ENCODE measurements around the gene SUN2.

Gene SUN2

GRCh38 chr22:38698407-38699094 lies 57.2 kb downstream of the SUN2 start:
- Histone ChIP-seq H3K27ac (ENCODE audit: low read length) (no peak overlapping the region), H3K9ac (ENCODE audit: low read length) (no peak overlapping the region), H3K27me3 (ENCODE audit: low read depth, low read length) (no peaks in the 10 kb centered on the region), H3K4me3 (ENCODE audit: low read length) (0 out of 2 replicates have a peak overlapping the region, but pooled peaks have one; percentile 92), H3K4me1 (ENCODE audit: low read length) (peaks cover 18% of the 10 kb centered on the region), H4K20me1 (ENCODE audit: insufficient read depth, low read length) (no peaks in the 10 kb centered on the region), H3K9me3 (ENCODE audit: insufficient read depth, low read length) (no peaks in the 10 kb centered on the region), H3K36me3 (replicated peaks; ENCODE audit: low read depth, low read length) (peaks cover 22% of the 10 kb centered on the region), H2AFZ (ENCODE audit: low read depth, low read length) (no peak overlapping the region), H3K4me2 (ENCODE audit: low read length) (peak overlapping the region; percentile 96), H3K79me2 (ENCODE audit: low read length) (peaks cover 58% of the 10 kb centered on the region)
- no peak for TF ChIP-seq EZH2phosphoT487 (IDR thresholded peaks at IDR 0.05; ENCODE audit: low read depth)
- TF ChIP-seq, protein P1, sequence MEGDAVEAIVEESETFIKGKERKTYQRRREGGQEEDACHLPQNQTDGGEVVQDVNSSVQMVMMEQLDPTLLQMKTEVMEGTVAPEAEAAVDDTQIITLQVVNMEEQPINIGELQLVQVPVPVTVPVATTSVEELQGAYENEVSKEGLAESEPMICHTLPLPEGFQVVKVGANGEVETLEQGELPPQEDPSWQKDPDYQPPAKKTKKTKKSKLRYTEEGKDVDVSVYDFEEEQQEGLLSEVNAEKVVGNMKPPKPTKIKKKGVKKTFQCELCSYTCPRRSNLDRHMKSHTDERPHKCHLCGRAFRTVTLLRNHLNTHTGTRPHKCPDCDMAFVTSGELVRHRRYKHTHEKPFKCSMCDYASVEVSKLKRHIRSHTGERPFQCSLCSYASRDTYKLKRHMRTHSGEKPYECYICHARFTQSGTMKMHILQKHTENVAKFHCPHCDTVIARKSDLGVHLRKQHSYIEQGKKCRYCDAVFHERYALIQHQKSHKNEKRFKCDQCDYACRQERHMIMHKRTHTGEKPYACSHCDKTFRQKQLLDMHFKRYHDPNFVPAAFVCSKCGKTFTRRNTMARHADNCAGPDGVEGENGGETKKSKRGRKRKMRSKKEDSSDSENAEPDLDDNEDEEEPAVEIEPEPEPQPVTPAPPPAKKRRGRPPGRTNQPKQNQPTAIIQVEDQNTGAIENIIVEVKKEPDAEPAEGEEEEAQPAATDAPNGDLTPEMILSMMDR (IDR thresholded peaks at IDR 0.05; ENCODE audit: low read depth, low read length), result no peak

- peaks cover 25% of the 10 kb centered on the region for H3K36me3 ChIP-seq (replicated peaks; ENCODE audit: low read depth, low read length)
- TF ChIP-seq, protein P1 (IDR thresholded peaks at IDR 0.05; ENCODE audit: low read depth, low read length), result no peak
- no peak for TF ChIP-seq EZH2phosphoT487 (IDR thresholded peaks at IDR 0.05; ENCODE audit: low read depth)
- no peak overlapping the region for H3K27ac ChIP-seq (ENCODE audit: low read length)
- peaks cover 61% of the 10 kb centered on the region for H3K79me2 ChIP-seq (ENCODE audit: low read length)
- H4K20me1 ChIP-seq (ENCODE audit: insufficient read depth, low read length), result no peaks in the 10 kb centered on the region
- no peak overlapping the region for H3K4me2 ChIP-seq (ENCODE audit: low read length)
- H3K27me3 ChIP-seq (ENCODE audit: low read depth, low read length), result no peaks in the 10 kb centered on the region
- H3K4me1 ChIP-seq (ENCODE audit: low read length), result peaks cover 18% of the 10 kb centered on the region
- H3K9me3 ChIP-seq (ENCODE audit: insufficient read depth, low read length), result no peaks in the 10 kb centered on the region
- H3K9ac ChIP-seq (ENCODE audit: low read length), result no peak overlapping the region
- H3K4me3 ChIP-seq (ENCODE audit: low read length), result no peak overlapping the region
- no peak overlapping the region for H2AFZ ChIP-seq (ENCODE audit: low read depth, low read length)
These were observed 58.2 kb downstream of the SUN2 start for GRCh38 chr22:38697425-38698089.

GRCh38 chr22:38696606-38697424 lies 59.0 kb downstream of the SUN2 start:
- no peaks in the 10 kb centered on the region for H4K20me1 ChIP-seq (ENCODE audit: insufficient read depth, low read length)
- H3K79me2 ChIP-seq (ENCODE audit: low read length), result peaks cover 61% of the 10 kb centered on the region
- H3K9ac ChIP-seq (ENCODE audit: low read length), result no peak overlapping the region
- H3K27ac ChIP-seq (ENCODE audit: low read length), result no peak overlapping the region
- peaks cover 29% of the 10 kb centered on the region for H3K36me3 ChIP-seq (replicated peaks; ENCODE audit: low read depth, low read length)
- H2AFZ ChIP-seq (ENCODE audit: low read depth, low read length), result no peak overlapping the region
- no peak overlapping the region for H3K4me2 ChIP-seq (ENCODE audit: low read length)
- H3K9me3 ChIP-seq (ENCODE audit: insufficient read depth, low read length), result no peaks in the 10 kb centered on the region
- TF ChIP-seq EZH2phosphoT487 (IDR thresholded peaks at IDR 0.05; ENCODE audit: low read depth), result no peak
- TF ChIP-seq, protein P1 (IDR thresholded peaks at IDR 0.05; ENCODE audit: low read depth, low read length), result no peak
- H3K4me3 ChIP-seq (ENCODE audit: low read length), result no peak overlapping the region
- H3K27me3 ChIP-seq (ENCODE audit: low read depth, low read length), result no peaks in the 10 kb centered on the region
- peaks cover 18% of the 10 kb centered on the region for H3K4me1 ChIP-seq (ENCODE audit: low read length)

GRCh38 chr22:38694940-38695339 lies 60.9 kb downstream of the SUN2 start:
- H3K4me1 ChIP-seq (ENCODE audit: low read length), result peaks cover 12% of the 10 kb centered on the region
- no peak overlapping the region for H3K9ac ChIP-seq (ENCODE audit: low read length)
- TF ChIP-seq, protein P1 (IDR thresholded peaks at IDR 0.05; ENCODE audit: low read depth, low read length), result no peak
- no peak for TF ChIP-seq EZH2phosphoT487 (IDR thresholded peaks at IDR 0.05; ENCODE audit: low read depth)
- H3K9me3 ChIP-seq (ENCODE audit: insufficient read depth, low read length), result no peaks in the 10 kb centered on the region
- no peaks in the 10 kb centered on the region for H4K20me1 ChIP-seq (ENCODE audit: insufficient read depth, low read length)
- H3K27me3 ChIP-seq (ENCODE audit: low read depth, low read length), result no peaks in the 10 kb centered on the region
- H3K79me2 ChIP-seq (ENCODE audit: low read length), result peaks cover 60% of the 10 kb centered on the region
- no peak overlapping the region for H3K4me2 ChIP-seq (ENCODE audit: low read length)
- H3K36me3 ChIP-seq (replicated peaks; ENCODE audit: low read depth, low read length), result peaks cover 34% of the 10 kb centered on the region
- no peak overlapping the region for H2AFZ ChIP-seq (ENCODE audit: low read depth, low read length)
- no peak overlapping the region for H3K4me3 ChIP-seq (ENCODE audit: low read length)
- H3K27ac ChIP-seq (ENCODE audit: low read length), result no peak overlapping the region
